ENCODE measurements around the gene CSF1R.
A peak's percentile ranks its signal among the peaks of the same experiment; 100 is the strongest.

Gene CSF1R

GRCh38 chr5:150022681-150023080 is 63.7 kb downstream of the CSF1R start:
- no peak for DNase-seq

GRCh38 chr5:150022158-150022531 is 64.2 kb downstream of the CSF1R start:
- DNase-seq: no peak

GRCh38 chr5:150021491-150022157 is 64.7 kb downstream of the CSF1R start:
- DNase-seq: no peak

DNA sequence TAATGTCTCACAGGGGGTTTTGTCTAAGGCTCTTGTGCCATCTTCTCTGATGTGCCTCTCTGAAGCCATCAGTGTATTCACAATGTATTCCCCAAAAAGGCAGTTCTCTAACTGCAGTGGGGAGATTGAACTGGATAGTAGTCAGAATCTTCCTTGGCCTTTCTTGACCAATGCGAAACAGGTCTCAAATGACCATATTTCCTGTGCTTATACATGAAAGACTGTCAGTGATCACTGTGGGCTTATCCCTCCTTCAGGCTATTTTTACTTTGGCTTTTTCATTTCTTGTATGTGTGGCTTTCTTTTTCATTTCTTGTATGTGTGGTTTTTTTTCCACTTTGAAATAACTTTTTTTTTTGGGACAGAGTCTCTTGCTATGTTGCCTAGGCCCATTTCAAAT is 66.1 kb downstream of the CSF1R start:
- no peak for DNase-seq

GRCh38 chr5:150017226-150018005 is 68.9 kb downstream of the CSF1R start:
- peak in 1 of 2 experiments; percentile 13 for DNase-seq

DNA sequence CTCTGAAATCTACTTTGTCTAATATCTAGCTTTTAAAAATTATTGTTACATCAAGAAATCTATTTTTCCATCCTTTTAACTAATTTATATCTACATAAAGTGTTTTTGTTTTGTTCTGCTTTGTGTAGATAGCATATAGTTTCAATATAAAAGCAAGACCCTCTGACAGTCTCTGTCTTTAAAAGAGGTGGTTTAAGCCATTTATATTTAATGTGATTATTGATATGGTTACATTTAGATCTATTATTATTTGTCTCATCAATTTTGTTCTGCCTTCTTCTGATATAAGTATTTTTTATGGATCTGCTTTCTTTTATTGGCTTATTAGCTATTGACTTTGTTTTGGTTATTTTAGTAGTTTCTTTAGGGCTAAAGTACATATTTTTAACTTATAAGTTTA is 69.8 kb downstream of the CSF1R start:
- DNase-seq: no peak

DNA sequence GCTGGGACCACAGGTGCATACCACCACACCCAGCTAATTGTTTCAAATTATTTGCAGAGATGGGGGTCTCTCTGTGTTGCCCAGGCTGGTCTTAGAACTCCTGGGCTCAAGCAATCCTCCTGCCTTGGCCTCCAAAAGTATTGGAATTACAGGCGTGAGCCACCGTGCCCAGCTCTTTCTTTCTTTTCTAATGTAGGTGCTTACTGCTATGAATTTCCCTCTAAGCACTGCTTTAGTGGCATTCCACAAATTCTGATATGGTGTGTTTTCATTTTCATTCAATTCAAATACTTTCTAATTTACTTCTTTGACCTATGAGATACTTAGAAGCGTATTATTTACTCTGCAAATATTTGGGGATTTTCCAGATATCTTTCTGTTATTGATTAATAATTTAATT is 70.9 kb downstream of the CSF1R start:
- DNase-seq: no peak

DNA sequence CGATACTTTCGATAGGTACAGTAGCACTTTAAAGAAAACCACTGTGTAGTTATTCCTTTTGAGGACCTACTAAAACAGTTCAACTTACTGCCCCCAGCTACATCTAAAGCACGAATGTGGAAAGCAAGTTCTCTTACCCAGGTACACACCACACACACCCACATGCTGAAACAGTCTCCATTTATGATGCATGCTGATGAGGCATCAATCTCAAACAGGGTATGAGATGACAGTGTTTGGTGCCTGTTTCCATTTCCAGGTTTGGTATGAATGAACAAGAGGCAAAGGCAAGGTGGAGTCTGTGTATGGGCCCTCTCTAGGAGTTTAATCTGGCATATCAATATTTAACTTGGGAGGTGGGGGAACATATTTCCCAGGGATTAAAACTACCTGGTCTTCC is 71.9 kb downstream of the CSF1R start:
- no peak for DNase-seq

DNA sequence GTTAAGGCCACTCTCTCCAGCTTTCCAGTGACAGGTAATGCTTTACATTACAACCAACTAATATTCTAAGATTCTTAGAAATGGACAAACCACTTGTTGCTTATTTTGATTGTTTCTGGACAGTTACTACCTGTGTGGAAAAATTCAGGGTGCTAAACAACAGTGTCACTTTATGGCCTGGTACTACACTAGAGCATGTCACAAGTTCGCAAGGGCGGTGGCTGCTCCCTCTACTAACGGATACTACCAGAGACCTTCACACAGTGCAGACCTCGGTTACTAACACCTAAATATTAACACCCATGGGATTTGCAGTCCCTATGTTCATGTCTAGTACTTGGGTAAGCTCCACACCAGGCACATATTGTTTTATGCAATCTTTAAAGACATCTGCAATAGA is 72.4 kb downstream of the CSF1R start:
- DNase-seq: no peak

- DNase-seq: no peak
Measured at GRCh38 chr5:150009671-150010387, 76.5 kb downstream of the CSF1R start.

DNA sequence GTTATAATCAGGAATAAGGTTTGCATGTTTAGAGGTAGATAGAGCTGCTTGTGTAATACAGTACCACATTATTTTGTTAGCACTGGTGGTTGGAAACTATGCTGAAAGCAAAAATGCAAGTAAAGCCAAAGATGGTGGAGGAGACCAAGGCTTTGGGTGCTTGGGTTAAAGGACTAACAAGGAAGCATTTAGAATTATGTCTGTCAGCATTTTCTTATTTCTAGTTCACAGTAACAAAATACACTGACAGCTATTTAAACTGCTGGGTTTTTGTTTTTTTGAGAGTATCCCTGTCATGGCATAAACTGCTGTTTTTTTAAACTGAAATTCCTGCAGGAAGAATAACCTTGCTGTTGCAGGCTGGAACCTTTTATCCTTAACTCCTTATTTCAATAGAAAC is 79.3 kb downstream of the CSF1R start:
- DNase-seq: no peak

GRCh38 chr5:150006318-150006717 is 80.0 kb downstream of the CSF1R start:
- no peak for DNase-seq

Data from NCI-H2081 (cell line).